C1 segment of cervical spinal cord (tissue), 14 donors: ENCODE results near the gene HEYL.
A peak's percentile ranks its signal among the peaks of the same experiment; 100 is the strongest.
"Not testable (repeated sequence)": the region's sequence is repeated elsewhere in the genome, so short reads cannot be mapped to it uniquely, and the experiment has no call there.

ENCODE experiments used
- DNase-seq, 14 donors: peaks; one replicate each; lab custom pipeline; 2025; lab: John Stamatoyannopoulos, UW

Gene HEYL

GRCh38 chr1:39609618-39610331, 29.7 kb downstream of the HEYL start:
- peak in 2 of 14 donors; percentile 0 to 9 for DNase-seq

DNA sequence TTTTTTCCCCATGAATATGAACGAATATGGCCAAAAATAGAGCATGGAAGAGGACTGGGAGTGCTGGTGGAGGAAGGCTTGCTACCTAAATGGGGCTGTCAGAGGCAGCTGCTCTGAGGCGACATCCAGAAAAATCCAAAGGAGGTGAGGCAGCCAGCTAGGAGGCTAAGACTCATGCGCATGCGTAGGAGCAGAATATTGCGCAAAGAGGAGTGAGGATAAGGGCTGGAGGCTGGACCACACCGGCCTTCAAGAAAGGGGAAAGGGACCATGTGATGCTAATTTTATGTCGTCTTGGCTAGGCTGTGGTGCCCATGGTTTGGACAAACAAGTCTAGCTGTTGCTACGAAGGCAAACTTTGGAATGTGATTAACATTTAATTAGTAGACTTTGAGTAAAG, 30.5 kb downstream of the HEYL start:
- no peak for DNase-seq

- DNase-seq: not testable (repeated sequence)
Measured at GRCh38 chr1:39603677-39604076, 35.8 kb downstream of the HEYL start.

GRCh38 chr1:39601667-39602255, 37.7 kb downstream of the HEYL start:
- DNase-seq: not testable (repeated sequence)

GRCh38 chr1:39596163-39596562, 43.3 kb downstream of the HEYL start:
- DNase-seq: no peak

- DNase-seq: no peak
Measured at GRCh38 chr1:39593386-39593785, 46.1 kb downstream of the HEYL start.

DNA sequence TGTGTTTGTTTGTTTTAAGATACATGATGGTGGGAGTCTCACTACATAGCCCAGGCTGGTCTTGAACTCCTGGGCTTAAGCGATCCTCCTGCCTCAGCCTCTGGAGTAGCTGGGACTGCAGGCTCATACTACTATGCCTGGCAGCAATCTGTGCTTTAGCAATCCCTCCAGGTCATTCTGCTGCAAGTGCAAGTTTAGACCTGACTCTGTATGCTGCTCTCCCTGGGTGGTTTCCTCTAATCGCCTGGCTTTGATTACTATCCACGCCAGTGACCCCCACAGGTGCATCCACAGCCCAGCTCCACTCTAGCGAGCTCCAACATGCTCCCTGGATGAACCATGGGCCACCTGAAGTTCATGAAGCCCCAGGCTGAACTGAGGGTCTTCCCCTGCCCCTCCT, 47.4 kb downstream of the HEYL start:
- DNase-seq: no peak

DNA sequence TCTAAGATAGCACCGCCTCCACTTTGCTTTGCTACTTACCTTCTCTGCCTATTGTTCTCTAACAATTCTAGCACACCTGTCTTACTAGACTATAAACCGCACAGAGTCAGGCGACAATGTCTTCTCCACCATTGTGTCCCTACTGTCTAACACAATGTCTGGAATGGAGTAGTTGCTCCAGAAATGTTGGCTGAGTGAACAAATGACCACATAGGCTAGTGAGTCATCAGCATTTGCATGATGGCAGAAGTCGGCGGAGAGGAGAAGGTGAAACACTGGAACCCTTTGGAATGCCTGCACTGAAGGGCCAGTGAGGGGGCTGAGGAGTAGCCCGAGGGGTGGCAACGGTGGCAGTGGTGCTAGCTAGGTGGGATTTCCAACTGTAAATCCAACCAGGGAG, 48.9 kb downstream of the HEYL start:
- no peak for DNase-seq

- no peak for DNase-seq
Measured at GRCh38 chr1:39585933-39586332, 53.5 kb downstream of the HEYL start.

- peak in 7 of 14 donors; percentile 9 to 67 (median 45) for DNase-seq
Measured at GRCh38 chr1:39576016-39576657, 63.3 kb downstream of the HEYL start.

GRCh38 chr1:39575191-39576015, 64.0 kb downstream of the HEYL start:
- peak in 8 of 14 donors; percentile 4 to 61 (median 22) for DNase-seq

- DNase-seq: no peak
Measured at GRCh38 chr1:39574646-39575045, 64.8 kb downstream of the HEYL start.
